Activated T-cell treated with anti-CD3 and anti-CD28 coated beads, Interleukin-2, amount 50 U/mL, for 1 hour (primary cell): ENCODE data around the gene CCDC106.

Experiments used
- DNase-seq: peaks from one replicate; pipeline ENCODE4 v3.0.0-alpha.2; 2020

CCDC106 gene

DNA sequence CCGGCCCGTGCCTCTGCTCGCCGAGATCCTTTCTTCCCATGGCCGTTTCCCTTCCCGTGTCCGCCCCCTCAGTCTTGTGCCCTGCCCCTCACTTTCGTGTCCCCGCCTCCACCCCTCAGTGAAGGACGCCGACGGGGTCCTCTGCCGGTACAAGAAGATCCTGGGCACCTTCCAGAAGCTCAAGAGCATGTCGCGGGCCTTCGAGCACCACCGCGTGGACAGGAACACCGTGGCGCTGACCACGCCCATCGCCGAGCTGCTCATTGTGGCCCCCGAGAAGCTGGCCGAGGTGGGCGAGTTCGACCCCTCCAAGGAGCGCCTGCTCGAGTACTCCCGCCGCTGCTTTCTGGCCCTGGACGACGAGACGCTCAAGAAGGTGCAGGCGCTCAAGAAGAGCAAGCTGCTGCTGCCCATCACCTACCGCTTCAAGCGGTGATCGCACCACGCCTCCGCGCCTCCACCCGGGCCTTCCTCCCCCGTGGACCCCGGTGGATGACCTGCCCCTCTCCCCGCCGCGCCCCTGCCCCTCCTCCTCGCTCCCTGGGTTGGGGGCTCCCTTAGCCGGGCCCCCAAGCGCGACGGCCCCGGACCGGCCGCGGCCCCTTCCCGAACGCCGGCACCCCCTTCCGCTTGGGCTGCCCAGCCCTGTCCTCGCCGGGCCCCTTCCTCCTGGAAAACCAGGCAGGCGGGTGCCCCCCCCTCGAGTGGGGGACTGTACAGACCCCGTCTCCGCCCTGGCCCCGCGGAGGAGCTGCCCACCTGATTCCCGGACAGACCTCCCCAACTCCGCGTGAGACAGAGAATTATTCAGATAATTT lies 4.5 kb downstream of the CCDC106 start:
- no peak for DNase-seq

DNA sequence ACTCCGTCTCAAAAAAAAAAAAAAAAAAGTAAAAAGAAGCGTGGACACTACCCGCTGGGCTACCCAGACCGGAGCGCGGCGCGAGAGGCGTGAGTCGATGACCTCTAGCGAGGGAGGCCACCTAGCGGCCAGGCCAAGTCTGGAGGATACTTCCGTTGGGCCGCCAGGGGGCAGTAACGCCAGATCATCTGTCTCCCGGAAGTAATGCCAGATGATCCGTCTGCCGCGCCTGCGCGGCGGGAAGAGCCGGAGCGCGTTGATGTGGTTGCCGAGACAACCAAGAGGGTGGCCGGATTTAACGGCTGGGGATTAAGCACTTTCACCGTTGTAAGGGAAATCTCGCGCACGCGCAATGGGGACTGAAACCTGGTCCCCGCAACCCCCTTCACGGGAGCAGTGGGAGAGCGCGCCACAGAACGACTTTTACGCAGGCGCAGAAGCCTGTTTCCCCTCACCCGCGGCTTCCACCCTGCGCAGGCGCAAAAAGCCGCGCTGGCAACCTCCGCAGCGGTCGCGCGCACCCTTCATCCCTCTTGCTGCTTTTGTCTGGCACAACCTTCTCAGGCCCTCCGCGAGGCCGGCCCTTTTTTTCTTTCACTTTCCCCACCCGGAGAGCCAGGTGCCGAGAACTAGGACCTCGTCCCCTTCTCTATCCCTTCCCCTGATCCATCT lies 5.8 kb downstream of the CCDC106 start:
- peak; percentile 98 for DNase-seq

DNA sequence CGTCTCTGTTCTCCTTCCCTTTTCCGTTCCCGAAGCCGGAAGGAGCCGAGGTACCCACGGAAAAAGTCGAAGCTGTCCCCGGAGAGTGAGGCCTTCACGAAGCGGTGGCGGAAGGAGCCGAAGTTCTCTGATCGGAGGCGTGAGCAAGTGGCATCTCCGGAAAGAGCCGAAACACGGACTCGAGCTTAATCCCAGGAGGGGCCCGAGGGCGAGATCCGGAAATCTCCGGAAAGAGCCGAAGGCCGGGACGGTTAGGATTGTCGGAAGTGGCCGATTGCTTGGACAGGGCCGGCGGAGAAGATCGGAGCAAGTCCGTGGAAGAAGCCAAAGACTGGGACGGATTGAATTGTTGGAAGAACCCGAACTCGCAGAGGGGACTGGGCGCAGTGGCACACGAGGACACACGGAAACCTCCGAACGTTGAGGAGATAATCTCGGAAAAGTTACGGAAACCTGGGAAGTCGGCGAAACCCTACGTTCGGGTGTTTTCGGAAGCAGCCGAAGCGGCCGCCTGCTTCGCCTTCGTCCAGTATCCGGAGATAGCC lies 6.4 kb downstream of the CCDC106 start:
- DNase-seq = peak; percentile 97

DNA sequence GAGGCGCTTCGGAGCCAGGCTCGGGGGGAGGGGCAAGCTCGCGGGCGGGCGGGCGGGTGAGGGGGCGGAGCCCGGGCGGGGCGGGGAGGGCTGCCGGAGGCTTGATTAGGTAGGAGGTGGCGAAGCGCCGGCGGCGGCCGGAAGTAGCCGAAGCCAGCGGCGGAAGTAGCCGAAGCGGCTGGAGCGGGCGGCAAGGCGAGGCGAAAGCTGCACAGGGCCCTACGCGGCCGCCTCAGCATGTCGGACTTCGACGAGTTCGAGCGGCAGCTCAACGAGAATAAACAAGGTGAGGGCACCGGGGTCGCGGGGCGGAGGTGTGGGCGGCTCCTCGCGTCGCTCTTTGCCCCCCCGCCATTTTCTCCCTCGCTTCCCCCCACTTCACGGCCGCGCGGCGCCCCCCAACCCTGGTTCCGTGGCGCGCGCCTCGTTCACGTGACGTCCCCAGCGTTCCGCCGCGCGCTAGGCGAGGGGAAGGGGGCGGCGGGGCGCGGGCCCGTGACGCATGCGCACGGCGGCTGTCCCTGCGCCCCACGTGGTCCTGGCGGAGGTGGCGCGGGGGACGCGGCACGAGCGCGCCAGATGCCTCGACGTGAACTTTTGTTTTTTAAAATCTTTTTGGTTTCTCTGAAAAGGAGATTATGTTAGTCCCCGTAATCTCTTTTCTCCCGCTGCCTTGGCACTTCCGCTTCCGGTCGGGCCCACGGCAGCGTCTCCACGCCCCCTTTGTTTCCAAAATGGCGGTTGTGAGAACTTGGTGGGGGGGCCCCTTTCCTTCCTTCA lies 7.0 kb downstream of the CCDC106 start, which contains the start of gene U2AF2:
U2AF2 (plus strand) TSS at position 168 of the 780 bp plus-strand sequence; CDS start at position 238, 70 bp downstream.
- peak; percentile 98 for DNase-seq

DNA sequence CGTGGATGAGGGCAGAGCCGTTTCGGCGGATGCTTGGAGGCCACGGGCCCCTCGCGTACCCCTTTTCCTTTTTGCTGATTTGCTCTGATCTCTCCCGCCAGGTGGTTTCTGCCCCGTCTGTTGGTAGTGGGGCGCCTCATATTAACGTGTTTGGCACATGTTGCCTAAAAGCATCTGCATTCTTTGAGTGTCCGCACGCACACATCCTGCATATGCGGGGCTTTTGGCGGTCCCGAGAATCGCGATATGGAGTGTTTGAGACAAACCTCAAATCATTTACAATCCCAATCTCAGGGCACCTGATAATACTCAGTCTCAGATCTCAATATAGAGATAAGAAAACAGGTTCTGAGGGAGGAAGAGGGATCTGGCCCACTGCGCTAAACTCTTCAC lies 7.6 kb downstream of the CCDC106 start:
- DNase-seq = no peak

DNA sequence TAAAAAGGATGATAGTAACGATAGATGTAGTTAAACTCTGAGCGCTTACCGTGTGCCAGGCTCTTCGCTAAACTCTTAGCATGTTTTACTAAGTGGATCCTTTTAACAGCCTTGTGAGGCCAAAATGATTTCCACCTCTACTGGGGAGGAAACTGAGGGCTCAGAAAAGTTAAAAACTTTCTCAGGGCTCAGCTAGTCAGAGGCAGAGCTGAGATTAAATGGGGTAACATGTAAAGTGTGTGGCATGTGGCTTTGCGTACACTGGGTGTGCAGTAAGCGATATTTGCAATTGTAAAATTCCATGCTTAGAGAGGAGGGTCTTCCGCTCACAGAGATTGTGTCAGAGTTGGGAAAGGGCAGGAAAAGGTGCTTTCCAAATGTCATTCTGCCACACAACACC lies 8.5 kb downstream of the CCDC106 start:
- no peak for DNase-seq

DNA sequence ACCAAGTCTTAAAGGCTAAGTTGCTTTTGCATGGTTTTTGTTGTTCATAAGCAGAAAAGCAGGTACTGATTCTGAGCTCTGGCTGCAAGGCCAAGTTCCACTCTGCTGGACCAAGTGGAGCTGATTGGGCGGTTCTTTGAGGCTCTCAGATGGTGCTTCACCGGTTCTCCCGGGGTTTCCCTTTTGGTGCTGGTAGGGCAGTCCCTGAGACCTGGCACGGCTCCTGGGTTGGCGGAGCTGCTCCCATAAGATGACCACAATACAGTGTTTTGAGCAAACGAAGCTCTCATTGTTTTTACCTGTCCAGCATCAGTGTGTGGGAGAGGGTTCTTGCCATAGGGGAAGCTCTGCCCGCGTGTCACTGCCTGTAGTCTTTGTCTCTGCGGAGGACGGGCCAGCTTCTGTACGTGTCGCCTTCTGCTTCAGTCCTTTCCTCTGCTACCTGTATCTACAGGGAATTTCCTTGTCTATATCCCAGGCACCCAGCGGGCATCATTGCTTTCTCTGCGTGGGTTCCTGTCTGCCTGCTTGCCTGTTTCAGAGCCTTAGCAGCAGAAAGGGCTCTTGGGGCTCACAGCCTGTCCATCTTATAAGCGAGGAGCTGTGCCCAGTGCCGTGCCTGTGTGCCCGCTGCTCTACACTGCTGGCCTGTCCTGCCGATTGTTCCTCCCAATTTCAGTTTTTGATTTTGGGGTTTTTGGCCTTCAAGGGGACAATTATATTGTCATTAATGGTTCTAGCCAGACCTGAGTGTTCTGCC lies 9.2 kb downstream of the CCDC106 start:
- DNase-seq = no peak

DNA sequence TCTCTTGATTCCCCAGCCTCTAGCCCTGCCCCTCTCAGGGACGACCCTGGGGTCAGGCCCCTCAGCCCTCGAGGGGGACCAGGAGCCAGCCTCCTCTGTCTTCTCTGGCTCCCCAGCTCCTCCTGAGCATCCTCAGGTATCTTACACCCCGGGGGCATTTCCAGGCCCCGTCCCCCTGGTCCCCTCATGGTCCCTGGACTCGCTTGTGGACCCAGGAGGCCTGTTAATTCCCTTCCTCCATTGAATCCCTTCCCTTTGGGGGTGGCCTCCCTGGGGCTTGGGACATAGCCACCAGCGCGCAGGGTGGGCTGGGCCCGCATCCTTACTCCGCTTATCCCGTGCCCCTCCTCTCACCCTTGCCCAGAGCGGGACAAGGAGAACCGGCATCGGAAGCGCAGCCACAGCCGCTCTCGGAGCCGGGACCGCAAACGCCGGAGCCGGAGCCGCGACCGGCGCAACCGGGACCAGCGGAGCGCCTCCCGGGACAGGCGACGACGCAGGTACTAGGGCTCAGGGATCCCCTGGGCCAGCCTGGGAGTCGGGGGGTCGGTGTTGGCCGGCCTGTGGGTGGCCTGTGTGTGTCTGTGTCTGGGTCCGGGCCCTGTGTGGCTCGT lies 10.9 kb downstream of the CCDC106 start:
- no peak for DNase-seq

DNA sequence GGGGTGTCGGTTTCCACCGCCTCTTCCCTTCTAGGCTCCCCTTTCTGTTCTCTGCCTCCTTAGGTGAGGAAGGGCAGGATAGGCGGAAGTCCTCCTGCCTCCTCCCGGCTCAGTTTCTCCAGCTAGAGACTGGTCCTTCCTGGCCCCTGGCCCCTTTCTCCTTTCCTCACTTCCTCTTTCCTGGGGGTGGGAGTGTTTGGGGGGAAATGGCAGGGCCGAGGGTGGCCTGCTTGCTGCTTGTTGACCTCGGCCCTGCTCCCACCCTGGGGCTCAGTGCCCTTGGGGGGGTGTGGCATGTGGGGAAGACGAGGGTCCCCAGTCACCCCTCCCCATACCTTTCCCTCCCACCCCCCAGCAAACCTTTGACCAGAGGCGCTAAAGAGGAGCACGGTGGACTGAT lies 11.8 kb downstream of the CCDC106 start:
- DNase-seq = no peak

DNA sequence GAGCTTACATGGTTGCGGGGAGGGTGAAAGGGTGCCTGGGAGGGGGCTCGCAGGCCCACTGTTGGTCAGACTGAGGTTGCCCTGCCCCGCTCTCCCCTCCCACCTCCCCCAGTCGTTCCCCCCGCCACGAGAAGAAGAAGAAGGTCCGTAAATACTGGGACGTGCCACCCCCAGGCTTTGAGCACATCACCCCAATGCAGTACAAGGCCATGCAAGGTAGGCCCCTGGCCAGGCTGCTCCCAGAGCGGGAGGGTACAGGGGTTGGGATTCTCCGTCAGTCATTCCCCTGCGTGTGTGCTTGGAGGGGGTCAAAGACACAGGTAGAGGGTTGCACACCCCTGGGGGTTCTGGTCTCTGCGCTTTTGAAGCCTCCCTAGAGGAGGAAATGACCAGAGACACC lies 12.4 kb downstream of the CCDC106 start:
- DNase-seq = no peak

DNA sequence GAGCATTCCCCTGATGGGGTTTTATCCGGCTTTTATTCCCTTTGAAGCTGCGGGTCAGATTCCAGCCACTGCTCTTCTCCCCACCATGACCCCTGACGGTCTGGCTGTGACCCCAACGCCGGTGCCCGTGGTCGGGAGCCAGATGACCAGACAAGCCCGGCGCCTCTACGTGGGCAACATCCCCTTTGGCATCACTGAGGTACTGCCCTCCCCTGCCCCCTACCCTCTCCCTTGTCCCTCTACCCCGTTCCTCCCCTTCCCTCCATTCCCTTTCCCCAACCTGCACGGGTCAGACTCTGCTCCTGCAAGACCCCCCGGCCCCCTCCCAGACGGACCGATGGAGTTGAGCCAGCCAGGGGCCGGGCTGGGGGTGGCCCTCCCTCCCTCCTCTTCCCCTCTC lies 13.0 kb downstream of the CCDC106 start:
- no peak for DNase-seq

DNA sequence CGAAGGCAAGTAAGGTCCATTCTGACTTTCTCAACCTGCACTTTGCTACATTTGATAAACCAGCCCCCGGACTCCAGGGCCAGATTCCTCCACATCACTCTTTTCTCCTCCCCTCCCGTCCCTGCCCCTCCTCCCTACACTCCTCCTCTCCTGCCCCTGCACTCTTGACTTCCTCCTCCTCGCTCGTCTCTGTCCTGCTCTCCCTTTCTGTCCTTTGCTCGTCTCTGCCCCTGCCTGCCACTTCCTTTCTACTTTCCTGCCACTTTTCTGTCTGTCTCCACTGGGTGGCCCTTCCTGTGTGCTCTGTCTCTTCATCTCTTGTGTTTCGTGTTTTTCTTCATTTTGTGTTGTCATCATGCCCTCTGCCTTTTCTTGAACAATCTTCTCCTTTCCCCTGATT lies 13.8 kb downstream of the CCDC106 start:
- DNase-seq = no peak

DNA sequence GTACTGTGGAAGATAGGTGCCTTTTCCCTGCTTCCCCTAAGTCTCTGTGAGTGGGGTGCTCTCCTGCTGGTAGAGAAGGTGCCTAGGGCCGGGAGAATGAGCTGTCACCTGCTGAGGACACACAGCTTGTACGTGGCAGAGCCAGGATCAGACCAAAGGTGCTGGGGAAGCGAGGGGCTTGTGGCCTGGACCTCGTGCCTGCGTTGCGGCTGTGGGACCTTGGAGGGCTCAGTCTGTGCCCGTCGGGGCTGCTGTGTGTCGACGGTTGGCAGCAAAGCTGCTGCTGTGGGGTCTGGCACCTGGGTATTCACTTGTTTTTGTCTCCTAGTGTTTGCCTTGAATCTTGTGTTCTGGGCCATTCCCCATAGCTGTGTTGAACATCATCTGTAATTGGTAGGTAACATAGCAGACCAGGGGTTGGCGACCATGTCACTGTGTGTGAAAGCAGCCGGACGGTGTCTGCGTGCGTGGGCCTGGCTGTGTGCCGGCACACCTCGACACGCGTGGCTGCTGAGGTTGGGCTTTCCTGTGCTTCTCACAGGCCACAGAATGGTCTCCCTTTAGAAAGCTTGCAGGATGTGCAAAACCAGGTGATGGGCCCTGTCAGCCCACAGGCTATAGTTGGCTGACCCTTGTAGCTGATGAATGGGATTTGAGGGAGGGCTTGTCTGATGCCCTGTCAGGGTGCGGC lies 16.0 kb downstream of the CCDC106 start:
- DNase-seq = no peak

DNA sequence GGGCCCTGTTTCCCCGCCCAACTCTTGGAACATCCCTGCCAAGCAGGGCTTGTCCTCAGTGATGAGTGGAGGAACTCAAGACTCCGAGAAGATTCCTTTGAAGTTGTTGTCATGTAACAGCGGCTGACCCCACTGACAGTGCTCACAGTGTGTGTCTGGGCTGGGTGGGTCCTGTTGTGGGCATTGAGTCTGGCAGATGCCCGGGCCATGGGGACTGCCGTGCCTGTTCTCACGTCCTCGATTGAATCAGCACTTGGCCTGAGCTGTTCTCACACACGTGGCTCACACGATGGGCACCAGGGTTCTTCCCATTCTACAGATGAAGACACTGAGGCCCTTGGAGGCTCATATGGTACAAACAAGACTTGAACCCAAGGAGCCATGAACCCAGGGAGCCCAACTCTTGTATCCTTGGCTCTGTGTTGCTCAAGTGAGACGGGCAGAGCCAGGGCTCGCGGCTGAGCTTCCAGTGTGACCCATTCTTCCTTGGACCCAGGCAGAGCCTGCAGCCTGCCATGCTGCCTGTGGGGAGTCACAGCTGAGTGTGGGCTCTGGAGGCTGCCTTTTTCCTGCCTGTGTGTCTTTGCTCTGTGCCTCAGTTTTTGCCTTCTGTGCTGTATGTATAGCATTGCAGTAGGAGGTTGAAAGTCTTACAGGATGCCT lies 18.5 kb downstream of the CCDC106 start:
- DNase-seq = no peak

DNA sequence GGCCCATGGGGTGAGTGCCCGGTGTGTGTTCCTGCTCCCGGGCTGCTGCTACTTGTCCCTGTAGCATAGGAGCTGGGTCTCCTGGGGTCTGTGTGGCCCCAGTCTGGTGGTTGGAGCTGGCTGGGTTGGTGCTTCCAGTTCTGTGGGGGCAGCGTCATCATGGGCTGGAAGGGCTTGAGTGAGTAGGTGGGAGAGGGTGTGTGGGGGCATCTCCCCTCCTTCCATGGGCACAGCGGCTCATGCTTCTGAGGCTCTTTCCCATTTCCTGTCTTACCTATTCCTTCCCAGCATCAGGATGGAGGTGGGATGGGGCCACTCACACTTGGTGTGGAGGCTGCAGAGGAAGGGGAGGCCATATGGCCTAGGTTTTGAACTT lies 19.0 kb downstream of the CCDC106 start:
- DNase-seq = no peak

DNA sequence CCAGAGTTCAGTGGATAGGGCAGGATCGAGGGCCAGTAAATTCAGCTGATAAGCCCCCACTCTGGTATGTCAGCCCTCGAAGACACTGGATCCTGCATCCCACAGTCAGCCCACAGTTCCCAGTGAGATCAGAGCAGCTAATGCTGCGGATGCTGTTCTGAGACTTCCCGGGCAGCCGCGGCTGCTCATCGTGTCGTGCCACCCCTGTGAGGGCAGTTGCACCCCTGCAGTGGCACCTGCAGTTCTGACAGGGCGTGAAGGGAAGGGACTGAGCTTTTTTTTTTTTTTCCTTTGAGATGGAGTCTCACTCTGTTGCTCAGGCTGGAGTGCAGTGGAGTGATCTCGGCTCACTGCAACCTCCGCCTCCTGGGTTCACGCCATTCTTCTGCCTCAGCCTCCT lies 19.5 kb downstream of the CCDC106 start:
- DNase-seq = no peak

DNA sequence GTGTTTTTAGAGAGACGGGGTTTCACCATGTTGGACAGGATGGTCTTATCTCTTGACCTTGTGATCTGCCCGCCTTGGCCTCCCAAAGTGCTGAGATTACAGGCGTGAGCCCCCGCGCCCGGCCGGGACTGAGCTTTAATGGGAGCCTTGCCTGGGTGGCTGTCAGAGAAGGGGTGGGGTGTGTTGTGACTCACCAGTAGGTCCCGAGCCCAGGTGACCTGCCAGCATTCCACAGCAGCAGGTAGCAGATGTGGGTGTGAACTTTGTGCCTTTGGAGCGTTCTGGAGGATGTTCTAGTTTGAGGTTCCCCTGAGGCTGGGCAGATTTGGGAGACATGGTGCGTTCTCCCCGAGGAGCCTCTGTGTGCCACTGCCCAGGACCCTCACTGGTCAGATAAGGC lies 19.9 kb downstream of the CCDC106 start:
- no peak for DNase-seq

DNA sequence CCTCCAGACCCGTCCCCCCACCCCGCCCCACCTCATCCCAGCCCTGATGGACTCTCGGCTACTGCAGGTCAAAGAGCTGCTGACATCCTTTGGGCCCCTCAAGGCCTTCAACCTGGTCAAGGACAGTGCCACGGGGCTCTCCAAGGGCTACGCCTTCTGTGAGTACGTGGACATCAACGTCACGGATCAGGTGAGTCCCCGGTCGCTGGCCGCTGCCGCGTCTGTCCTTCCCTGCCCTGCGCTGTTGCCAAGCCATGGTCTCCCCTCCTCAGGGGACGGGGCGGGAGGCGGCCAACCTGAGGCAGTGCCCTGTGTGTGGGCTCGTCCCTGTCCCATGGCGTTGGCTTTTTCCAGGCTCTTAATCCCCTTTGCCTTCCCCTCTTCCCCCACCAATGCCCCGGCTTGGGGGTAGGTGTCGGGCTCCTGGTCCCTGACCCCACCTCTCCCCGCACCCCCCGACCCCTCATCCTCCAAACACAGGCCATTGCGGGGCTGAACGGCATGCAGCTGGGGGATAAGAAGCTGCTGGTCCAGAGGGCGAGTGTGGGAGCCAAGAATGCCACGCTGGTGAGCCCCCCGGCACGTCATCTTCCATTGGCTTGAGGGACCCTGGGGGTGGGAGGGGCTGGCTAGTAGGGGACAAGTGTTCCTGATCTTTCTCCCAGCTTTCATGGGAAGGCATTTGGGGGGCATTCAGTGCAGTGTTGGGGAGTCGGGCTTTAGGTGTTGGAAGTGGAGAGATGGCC lies 20.8 kb downstream of the CCDC106 start:
- DNase-seq = no peak

DNA sequence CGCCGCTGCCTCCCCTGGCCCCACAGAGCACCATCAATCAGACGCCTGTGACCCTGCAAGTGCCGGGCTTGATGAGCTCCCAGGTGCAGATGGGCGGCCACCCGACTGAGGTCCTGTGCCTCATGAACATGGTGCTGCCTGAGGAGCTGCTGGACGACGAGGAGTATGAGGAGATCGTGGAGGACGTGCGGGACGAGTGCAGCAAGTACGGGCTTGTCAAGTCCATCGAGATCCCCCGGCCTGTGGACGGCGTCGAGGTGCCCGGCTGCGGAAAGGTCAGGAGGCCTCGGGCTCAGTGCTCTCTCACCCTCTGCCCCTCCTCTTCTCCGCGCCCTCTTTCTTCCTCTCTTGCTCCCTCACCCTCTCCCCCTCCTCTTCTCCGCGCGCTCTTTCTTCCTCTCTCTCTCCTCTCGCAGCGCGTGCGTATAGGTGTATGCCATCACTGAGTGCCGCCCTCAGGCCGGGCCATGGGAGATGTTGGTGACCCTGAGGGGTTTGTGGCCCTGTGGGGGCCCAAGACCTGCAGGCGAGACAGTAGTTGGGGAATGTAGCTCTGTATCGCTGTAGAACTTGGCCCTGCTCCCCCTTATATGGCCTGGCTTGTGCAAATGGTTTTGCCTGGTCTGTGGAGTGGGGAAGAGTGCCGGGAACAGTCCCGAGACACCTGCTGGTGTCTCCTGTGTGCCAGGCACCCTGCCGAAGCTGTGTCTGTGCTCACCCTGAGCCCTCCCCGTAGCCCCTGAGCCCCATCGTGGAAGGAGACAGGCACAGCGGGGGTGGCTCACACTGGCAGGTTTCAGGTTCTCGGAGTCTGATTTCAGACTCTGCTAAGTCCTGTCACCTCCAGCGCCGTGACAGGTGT lies 21.6 kb downstream of the CCDC106 start:
- no peak for DNase-seq
